HG02571 (cell line): ENCODE measurements around the gene MET.

ENCODE experiments used
- ATAC-seq: cut with Tn5 transposase; IDR thresholded peaks from one replicate; pipeline ENCODE4 v1.9.1; 2021; ENCODE audit warnings: mild to moderate bottlenecking, moderate library complexity; ENCODE audit not compliant: unreplicated experiment

MET gene

GRCh38 chr7:116663744-116664143, 8.3 kb upstream of the MET start:
- ATAC-seq = no peak

DNA sequence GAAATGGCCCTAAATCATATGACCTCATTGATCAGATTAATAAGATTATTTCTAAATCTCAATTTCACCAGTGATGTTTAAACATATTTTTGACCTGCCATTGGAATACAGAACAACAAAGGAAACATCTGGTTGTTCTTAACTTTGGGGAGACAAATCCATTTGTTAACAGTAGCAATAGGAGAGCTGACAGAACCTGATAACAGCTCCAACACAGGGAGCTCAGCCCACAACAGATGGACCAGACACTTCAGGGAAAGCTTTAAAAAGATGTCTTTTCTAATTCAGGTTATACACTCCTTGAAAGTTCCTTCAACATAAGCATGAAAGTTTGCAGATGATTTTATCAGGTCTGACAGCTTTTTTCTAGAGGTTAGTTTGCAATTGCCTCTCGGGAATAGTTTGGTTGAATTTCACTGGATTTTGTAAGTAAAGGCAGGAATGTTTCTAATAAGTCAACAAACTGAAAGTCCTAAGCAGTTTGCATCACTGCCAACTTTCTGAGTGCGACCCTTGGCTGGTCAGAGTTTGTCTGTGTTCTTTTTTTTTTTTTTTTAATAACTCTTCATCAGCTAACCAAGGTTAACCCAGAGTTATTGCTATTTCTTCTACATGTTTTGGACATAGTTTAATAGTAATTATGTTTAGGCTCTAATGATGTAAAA, 6.5 kb upstream of the MET start:
- no peak for ATAC-seq

DNA sequence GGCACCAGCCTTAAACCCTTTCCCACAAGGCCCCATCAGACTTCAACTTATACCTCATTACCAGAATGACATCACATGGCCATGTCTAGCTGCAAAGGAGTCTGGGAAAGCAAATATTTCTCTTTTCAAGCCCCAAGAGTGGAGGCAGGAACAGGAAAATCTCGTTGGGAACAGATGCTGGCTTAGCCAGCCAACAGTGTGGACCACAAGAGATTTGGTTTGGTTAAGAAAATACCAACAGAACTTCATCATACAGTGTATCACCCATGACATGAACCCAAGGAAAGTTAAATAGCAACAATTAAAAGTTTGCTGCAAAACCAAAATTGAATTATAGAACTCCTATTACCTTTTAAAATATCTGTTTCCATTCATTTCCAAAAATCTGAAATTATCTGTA, 2.2 kb upstream of the MET start:
- ATAC-seq = no peak

DNA sequence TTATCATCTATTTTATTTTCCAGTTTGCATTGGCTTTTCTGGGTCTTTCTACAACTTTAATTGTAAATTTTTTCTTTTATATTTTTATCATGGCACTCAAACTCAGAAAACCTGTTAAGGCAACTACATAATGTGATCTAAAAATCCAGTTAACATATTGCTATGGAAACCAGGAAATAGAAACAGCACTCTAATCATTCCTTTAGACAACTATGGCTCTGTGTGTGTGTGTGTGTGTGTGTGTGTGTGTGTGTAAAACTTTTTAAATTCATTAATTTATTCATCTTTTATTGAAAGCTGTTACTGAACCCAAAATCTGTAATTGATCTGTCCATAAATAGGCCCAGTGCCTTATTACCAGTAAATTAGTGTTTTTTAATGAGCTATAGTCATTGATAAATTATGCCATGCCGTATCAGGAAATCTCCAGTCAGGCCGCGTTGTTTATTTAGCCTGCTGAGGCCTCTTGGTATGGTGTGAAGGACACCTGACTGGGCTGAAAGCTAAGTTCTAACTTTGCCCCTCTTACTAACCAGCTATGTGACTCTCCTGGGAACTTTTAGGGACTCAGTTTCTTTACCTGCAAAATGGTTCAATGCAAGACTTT, 1.5 kb upstream of the MET start:
- ATAC-seq = no peak

GRCh38 chr7:116671111-116671510, 885 bp upstream of the MET start:
- ATAC-seq = no peak

DNA sequence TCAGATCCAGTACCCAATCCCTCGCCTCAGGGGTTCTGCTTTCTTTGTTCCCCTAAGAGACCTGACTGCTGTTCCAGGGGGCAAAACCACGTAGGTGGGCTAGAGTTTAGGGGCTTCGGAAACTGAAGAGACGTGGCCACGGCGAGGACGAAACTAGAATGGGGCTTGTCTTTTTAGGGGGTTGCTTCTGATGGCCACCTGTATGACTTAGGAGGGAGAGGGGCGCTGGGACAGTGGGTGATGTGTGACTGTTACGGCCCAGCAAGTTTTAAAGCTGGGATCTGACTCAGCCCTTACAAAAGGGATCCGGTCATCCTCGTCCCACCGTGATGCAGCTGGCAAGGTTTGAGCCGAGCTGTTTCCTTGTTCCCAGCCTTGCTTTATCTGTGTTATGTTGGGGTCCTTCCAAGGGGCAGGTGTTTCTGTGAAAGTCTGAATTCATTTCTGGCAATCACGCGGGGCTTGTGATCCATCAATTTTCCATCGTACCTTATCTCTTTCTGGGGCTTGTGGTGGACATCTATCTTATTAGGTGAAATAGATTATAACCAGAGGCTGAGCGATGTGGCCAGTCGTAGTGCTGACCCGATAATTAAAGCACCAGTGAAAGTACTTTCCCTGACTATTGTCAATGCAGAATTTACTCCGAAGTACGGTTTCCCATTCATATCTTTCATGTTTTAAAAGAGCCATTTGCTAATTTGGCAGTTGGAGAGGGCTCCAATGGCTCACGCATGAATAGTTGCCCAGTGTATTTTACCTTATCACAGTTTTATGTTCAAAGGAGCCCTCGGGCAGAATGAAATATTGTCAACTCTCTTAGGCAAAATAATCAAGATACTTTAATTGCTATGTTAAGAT, 830 bp downstream of the MET start:
- no peak for ATAC-seq

DNA sequence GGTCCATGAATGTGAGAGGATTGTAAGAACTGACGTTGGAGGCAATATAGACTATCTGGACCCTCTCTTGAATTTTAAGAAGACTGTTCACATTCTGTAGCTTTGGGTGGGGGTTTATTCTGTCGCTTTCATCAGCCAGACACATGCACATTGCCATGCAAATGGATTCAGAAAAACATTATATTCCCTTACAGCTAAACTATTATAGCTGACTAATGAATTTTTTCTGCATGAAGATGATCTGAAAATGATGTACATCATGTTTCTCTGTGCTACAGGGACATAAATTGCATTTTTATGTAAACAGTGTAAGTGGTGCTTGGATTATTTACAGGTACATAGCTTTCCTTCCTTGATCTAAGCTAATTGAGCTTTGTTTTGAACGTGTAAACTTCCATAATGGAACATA, 1.5 kb downstream of the MET start:
- no peak for ATAC-seq

GRCh38 chr7:116674508-116675173, 2.6 kb downstream of the MET start:
- ATAC-seq = no peak

- no peak for ATAC-seq
Measured at GRCh38 chr7:116675812-116676355, 3.9 kb downstream of the MET start.

- ATAC-seq = no peak
Measured at GRCh38 chr7:116678780-116679179, 6.8 kb downstream of the MET start.

- ATAC-seq = peak; percentile 55
Measured at GRCh38 chr7:116679500-116679899, 7.5 kb downstream of the MET start.

DNA sequence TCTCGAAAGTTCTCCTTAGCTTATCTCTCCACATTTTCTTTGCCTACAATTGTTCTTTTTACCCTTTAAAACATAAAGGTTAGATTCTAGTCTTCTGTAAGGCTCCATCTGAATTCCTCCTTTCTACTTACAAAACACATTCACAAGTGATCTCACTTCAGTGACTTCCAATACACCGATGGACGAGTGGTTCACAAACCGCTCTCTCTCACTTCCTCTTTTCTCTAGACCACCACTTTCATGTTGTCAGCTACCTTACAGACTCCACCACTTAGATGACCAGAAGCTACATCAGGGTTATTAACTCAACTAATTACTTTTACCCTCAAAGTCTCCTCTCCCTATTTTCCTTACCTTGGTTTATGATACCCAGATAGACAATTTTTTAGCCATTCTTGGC, 11.8 kb downstream of the MET start:
- ATAC-seq = peak; percentile 100

- ATAC-seq = no peak
Measured at GRCh38 chr7:116686033-116686432, 14.0 kb downstream of the MET start.

GRCh38 chr7:116686812-116687419, 14.9 kb downstream of the MET start:
- no peak for ATAC-seq

- no peak for ATAC-seq
Measured at GRCh38 chr7:116687801-116688201, 15.8 kb downstream of the MET start.

DNA sequence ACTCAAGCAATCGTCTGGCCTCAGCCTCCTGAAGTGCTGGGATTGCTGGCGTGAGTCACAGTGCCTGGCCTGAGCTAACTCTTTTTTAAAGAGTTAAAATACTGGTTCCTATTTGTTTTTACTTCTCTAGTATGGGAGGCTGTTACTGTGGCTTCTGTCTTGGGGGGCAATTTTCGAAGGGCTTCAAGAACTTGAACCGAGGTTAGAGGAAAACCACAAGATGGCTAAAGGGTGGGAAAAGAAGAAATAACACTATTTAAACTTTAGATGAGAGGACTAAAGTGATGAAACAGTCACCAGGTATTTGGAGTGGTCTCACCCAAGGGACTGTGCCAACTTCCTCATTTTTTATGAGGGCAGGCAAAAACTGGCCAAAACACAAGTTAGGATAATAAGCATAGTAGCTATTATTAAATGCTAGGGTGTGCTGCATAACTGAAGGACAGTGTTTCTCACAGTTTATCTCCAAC, 17.8 kb downstream of the MET start:
- no peak for ATAC-seq

DNA sequence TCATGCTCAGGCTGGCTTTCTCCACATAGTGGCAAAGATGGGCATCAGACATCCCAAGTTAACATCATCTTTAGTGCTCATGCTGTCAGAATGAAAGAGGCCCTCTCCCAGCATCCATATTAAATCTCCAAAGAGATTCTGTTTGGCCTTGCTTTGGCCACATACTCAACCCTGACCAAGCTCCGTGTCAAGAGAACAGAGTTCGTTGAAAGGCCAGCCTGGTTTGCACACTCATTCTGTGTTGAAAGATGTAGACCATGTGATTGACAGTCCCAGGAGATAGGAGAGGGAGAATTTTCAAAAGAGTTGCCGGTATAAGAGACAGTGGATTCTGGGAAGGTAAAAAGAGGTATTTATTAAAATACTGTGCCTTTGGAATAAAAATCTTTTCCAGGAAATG, 19.7 kb downstream of the MET start:
- ATAC-seq = no peak

- no peak for ATAC-seq
Measured at GRCh38 chr7:116692401-116693308, 20.7 kb downstream of the MET start.

- no peak for ATAC-seq
Measured at GRCh38 chr7:116696707-116697106, 24.7 kb downstream of the MET start.

DNA sequence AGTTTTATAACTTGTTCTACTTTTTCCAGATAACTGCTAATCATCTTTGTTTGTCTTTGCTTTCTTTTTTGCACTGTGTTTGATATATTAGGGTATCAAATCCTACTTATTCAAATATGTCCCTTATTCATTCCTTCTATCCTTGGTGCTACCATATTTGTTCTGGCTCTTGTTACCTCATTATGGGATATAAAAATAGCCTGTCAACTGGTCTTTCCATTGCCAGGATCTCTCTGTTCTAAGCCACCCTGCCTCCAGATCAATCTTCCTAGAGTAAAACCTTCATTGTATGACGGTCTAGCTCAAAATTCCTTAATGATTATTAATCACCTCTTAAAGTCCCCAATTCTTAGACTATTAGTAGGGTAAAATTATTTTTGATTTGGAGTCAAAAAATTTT, 25.2 kb downstream of the MET start:
- no peak for ATAC-seq
